Omental fat pad (tissue), 4 donors: ENCODE measurements around the gene DGLUCY. TPM values are rescaled to one million over a fixed set of nuclear protein-coding genes. Genes with fewer than 3 reads are reported as not detected.
A peak's percentile ranks its signal among the peaks of the same experiment; 100 is the strongest.
"Not testable (repeated sequence)": the region's sequence is repeated elsewhere in the genome, so short reads cannot be mapped to it uniquely, and the experiment has no call there.

ENCODE experiments used
- ATAC-seq: fragments of 150-250 bp; one replicate; pipeline ENCODE4 v1.9.1; 2016; ENCODE audit warnings: mild to moderate bottlenecking, moderate library complexity; ENCODE audit not compliant: low FRiP score
- DNase-seq: peaks from one replicate; pipeline ENCODE4 v3.0.0-alpha.2; 2019; ENCODE audit warnings: low spot score
- total RNA-seq, 4 donors: library from RNA; depleted of rRNA; stranded (reverse); fragments of >200 nt; gene quantifications; one replicate each; pipeline ENCODE4 v1.1.0, GENCODE V29; 2016
- TF ChIP-seq, protein P1 (sequence below), 3 donors: fragments of 450-650 bp; IDR thresholded peaks; one replicate each; pipeline ENCODE4 v1.5.1; 2016 to 2017; ENCODE audit warnings: antibody characterized with exemption in 3 of 3, mild to moderate bottlenecking in 3 of 3, moderate library complexity in 2 of 3

The DGLUCY gene
- total RNA-seq, 4 donors from 2014 or later, result 27.5 to 93.2 (median 39.3) TPM

DNA sequence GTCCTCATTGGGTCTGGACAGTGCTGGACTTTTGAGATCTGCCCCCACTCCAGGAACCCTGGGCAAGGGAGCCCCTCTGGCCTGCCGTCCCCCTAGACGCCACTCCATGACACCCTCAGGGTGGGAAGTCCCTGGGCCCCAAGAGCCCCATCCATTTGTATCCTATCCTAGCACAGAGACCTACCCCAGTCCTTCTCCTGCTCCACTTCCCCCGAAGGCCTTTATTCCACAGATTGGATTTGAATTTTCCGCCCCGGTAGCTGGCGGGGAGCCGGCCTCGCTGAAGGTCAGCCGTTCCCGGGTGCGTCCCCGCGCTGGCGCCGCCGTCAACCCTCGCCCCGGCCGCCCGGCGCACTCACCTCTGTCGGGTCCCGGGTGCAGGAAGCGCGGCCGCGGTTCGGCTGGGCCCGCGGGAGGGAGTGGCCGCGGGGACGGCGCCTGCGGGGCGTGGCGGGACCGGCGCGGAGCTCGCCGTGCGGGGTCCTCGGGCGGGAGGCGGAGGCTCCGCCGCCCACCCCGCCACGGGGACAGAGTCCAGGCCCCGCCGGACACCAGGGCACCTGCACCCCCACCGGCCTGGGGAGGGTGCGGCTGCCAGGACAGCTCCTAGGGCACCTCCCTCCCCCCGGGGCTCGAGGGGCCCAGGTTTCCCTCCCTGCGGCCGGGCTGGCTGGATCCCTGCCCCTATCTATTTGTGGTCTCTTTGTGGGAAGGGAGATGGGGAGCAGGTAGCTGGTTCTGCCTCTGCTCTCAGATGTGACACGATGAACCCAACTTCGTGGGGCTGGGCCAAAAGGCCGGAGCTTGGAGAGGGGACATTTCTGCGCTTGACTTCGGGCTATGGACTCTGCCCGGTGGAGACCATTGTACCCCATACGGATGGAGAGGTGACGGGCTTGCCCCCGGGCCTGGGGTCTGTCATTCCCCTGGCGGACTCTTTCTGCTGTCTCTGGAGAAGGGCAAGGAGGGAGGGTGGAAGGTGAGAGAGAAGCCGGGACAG is 150.6 kb downstream of the DGLUCY start:
- DNase-seq, result no peak
- TF ChIP-seq, protein P1, sequence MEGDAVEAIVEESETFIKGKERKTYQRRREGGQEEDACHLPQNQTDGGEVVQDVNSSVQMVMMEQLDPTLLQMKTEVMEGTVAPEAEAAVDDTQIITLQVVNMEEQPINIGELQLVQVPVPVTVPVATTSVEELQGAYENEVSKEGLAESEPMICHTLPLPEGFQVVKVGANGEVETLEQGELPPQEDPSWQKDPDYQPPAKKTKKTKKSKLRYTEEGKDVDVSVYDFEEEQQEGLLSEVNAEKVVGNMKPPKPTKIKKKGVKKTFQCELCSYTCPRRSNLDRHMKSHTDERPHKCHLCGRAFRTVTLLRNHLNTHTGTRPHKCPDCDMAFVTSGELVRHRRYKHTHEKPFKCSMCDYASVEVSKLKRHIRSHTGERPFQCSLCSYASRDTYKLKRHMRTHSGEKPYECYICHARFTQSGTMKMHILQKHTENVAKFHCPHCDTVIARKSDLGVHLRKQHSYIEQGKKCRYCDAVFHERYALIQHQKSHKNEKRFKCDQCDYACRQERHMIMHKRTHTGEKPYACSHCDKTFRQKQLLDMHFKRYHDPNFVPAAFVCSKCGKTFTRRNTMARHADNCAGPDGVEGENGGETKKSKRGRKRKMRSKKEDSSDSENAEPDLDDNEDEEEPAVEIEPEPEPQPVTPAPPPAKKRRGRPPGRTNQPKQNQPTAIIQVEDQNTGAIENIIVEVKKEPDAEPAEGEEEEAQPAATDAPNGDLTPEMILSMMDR (IDR thresholded peaks at IDR 0.05), result no peak
- ATAC-seq, result peak; percentile 27

DNA sequence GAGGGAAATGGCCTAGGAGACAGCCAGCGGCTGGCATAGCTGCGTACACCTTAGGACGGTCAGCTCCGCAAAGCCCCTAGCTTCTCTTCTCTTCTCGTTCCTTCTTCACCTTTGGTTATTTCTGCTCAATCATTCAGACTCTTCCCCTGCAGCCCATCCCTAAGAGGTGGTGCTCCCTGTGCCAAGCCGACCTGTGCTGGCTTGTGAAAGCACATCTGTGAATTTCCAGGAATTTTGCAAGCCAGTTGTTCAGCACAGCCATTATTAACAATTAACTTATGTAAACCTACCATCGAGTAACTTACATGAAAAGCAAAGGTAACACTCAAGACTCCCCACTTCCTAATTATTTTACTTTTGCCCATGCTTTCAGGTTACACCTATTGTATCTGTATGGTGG is 151.5 kb downstream of the DGLUCY start:
- TF ChIP-seq, protein P1 (IDR thresholded peaks at IDR 0.05), result no peak
- ATAC-seq (no peak), DNase-seq (no peak)

DNA sequence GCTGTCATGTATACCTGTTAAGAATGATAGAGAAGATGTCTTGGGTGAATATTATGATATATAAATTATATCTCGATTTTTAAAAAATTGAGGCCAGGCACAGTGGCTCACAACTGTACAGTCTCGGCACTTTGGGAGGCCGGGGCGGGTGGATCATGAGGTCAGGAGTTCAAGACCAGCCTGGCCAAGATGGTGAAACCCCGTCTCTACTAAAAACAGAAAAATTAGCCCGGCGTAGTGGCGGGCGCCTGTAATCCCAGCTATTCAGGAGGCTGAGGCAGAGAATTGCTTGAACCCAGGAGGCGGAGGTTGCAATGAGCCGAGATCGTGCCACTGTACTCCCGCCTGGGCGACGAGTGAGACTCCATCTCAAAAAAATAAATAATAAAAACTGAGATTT is 152.4 kb downstream of the DGLUCY start:
- not testable (repeated sequence) for ATAC-seq, DNase-seq

DNA sequence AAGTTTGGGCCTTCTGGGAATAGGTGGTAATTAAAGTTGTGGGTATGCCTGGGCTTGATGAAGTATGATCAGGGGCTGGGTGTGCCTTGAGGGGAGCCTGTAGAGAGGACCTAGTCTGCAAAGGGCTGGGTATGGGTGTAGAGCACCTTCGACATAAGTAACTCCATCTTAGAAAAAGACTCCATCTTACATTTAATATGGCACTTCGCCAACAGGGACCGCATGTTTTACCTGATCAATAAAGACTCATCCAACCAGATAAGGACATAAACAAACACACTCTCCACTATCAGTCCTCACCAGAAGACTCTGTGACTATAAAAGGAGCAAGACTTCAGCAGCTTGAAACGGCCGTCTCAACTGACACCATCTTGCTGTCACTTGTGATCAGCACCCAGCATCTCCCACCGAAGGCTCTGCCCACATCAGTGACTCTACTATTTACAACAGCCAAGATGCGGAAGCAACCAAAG is 154.1 kb downstream of the DGLUCY start:
- ATAC-seq, result no peak
- DNase-seq, result no peak
- TF ChIP-seq, protein P1 (IDR thresholded peaks at IDR 0.05), result no peak

DNA sequence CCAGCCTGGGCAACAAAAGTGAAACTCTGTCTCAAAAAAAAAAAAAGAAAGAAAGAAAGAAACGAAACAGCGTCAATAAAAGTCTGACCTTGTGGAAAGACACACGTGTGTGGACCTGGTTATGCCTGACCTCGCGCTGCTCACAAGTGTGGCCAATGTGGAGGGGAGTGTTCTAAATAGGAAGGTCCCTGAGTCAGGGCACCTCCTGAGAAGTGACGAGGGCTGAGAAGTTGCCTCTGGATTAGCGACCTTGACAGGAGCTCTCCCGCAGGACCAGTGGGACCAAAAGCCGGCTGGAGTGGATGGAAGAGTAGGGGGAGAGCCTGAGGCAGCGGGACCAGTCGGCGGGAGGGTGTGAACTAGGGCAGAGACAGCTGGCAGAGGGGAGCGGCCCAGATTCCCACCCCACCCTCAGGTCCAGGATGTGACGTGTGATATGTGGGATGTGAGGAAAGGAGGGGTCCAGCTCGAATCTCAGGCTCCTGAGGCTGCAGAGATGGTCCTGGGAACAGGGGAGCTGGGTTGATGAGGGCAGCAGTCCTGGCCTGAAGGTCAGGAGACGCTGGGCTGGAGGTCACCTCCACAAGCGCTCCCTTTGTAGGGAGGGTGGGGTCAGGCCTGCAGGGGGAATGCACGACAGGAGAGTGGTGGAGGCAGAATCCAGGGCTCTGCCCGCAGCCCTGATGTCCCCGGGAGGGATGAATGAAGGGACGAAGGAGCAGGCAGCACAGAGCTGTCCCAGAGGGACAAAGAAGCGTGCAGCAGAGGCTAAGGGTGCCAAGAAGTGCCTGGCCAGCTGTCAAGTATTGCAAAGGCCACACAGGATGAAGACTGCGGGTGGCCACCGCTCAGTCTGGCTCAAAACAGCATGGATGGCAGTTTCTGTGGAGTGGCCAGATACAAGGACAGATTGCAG is 155.5 kb downstream of the DGLUCY start:
- ATAC-seq, result no peak
- TF ChIP-seq, protein P1 (IDR thresholded peaks at IDR 0.05), result no peak
- DNase-seq, result no peak

DNA sequence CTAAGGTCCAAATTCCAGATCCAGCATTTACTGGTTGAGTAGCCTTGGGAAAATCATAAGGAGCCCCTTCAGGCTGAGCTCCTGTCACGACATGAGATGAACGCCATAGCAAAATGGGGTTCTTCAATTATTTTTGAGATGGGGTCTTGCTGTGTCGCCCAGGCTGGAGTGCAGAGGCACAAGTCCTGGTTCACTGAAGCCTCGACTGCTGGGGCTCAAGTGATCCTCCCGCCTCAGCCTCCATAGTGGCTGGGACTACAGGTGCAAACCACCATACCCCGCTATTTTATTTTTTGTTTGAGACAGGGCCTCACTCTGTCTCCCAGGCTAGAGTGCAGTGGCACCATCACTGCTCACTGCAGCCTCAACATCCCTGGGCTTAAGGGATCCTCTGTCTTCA is 156.3 kb downstream of the DGLUCY start:
- ATAC-seq (no peak), DNase-seq (no peak)
- TF ChIP-seq, protein P1 (IDR thresholded peaks at IDR 0.05), result no peak

DNA sequence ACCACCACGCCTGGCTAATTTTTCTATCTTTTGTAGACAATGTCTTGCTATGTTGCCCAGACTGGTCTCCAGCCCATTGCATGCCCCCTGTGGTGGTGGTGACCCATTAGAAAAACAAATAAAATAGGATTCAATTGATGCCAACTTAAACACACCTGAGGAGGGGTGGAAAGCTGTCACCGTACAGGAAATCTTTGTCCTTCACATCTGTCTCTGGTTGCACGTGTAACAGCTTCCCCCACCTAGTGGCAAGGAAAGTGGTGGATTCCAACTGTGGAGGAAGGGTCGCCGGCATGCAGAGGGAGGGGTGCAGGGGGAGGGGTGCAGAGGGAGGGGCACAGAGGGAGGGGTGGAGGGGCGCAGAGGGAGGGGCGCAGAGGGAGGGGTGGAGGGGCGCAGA is 156.7 kb downstream of the DGLUCY start:
- DNase-seq (no peak), ATAC-seq (no peak)
- TF ChIP-seq, protein P1 (IDR thresholded peaks at IDR 0.05), result no peak
